UCSD-AML1 (cell line): Measurements from ENCODE around the gene GPHA2.

ENCODE experiments used
- DNase-seq: peaks from one replicate; lab custom pipeline; 2025; ENCODE audit not compliant: unreplicated experiment; lab: John Stamatoyannopoulos, UW

Gene GPHA2

GRCh38 chr11:64931290-64931689 lies 4.4 kb downstream of the GPHA2 start:
- no peak for DNase-seq

- no peak for DNase-seq
Measured at GRCh38 chr11:64930340-64930739, 5.4 kb downstream of the GPHA2 start.

GRCh38 chr11:64929625-64930024 lies 6.1 kb downstream of the GPHA2 start:
- no peak for DNase-seq

GRCh38 chr11:64928957-64929356 lies 6.7 kb downstream of the GPHA2 start:
- no peak for DNase-seq

- no peak for DNase-seq
Measured at GRCh38 chr11:64926689-64927088, 9.0 kb downstream of the GPHA2 start.

- no peak for DNase-seq
Measured at GRCh38 chr11:64925536-64926436, 9.9 kb downstream of the GPHA2 start.

- no peak for DNase-seq
Measured at GRCh38 chr11:64924910-64925284, 10.8 kb downstream of the GPHA2 start.

GRCh38 chr11:64923944-64924909 lies 11.5 kb downstream of the GPHA2 start, which contains the start of gene PPP2R5B:
Gene PPP2R5B (plus strand): TSS chr11:64924689. CDS start chr11:64925735, 1,046 bp downstream.
- peak; percentile 85 for DNase-seq

GRCh38 chr11:64923151-64923661 lies 12.5 kb downstream of the GPHA2 start:
- no peak for DNase-seq

- no peak for DNase-seq
Measured at GRCh38 chr11:64921384-64921783, 14.3 kb downstream of the GPHA2 start.

GRCh38 chr11:64920124-64920523 lies 15.6 kb downstream of the GPHA2 start:
- no peak for DNase-seq

- DNase-seq: no peak
Measured at GRCh38 chr11:64919627-64920026, 16.1 kb downstream of the GPHA2 start.

- DNase-seq: peak; percentile 30
Measured at GRCh38 chr11:64918017-64918416, 17.7 kb downstream of the GPHA2 start.

GRCh38 chr11:64917663-64917995 lies 18.1 kb downstream of the GPHA2 start:
- no peak for DNase-seq

GRCh38 chr11:64916775-64917662 lies 18.7 kb downstream of the GPHA2 start, which contains the start of gene ATG2A:
Gene ATG2A (minus strand): TSS chr11:64917209. CDS start chr11:64917135, 74 bp downstream.
- peak; percentile 98 for DNase-seq

GRCh38 chr11:64916040-64916774 lies 19.5 kb downstream of the GPHA2 start:
- DNase-seq: peak; percentile 47

GRCh38 chr11:64915376-64915887 lies 20.3 kb downstream of the GPHA2 start:
- DNase-seq: no peak

GRCh38 chr11:64914123-64914522 lies 21.6 kb downstream of the GPHA2 start:
- DNase-seq: no peak

- DNase-seq: no peak
Measured at GRCh38 chr11:64913171-64913727, 22.4 kb downstream of the GPHA2 start.
